ENCODE data around the gene ECI1. TPM values are rescaled to one million over a fixed set of nuclear protein-coding genes. Genes with fewer than 3 reads are reported as not detected.

Gene ECI1
- total and polyA plus RNA-seq, 2 experiments from 2014 or later = 118 to 143 TPM

GRCh38 chr16:2212362-2213324, 38.7 kb downstream of the ECI1 start:
- Histone ChIP-seq H3K79me2 (replicated peaks; ENCODE audit: insufficient read depth) (peaks cover 19% of the 10 kb centered on the region), H3F3A (replicated peaks; ENCODE audit: low read depth) (peaks cover 37% of the 10 kb centered on the region; the same call in 1 of the 2 replicates), H4K20me1 (replicated peaks; ENCODE audit: insufficient read depth) (peaks cover 18% of the 10 kb centered on the region), H3K27me3 (ENCODE audit: insufficient read depth) (no peaks in the 10 kb centered on the region), H2AFZ (no peak overlapping the region), H3K4me3 (peak overlapping the region; percentile 54), H3K4me1 (ENCODE audit: insufficient read depth) (peaks cover 10% of the 10 kb centered on the region; the same call in 1 of the 2 replicates), H3K9me2 (ENCODE audit: insufficient read depth) (no peaks in the 10 kb centered on the region), H3K4me2 (peak overlapping the region; percentile 84), H3K27ac (ENCODE audit: low read depth) (no peak overlapping the region), H3K36me3 (ENCODE audit: insufficient read depth) (0 out of 2 replicates have a peak, but pooled peaks cover 5% of the 10 kb centered on the region)
- peaks cover 19% of the 10 kb centered on the region for H3K4me1 Mint-ChIP-seq
- peaks cover 27% of the 10 kb centered on the region for H3K36me3 Mint-ChIP-seq (ENCODE audit: low read depth)
- no peaks in the 10 kb centered on the region; the same call in 2 of the 3 replicates for H3K9me3 Mint-ChIP-seq
- TF ChIP-seq ZNF331 (CRISPR knock-in tag; IDR thresholded peaks at IDR 0.05; ENCODE audit: low read depth) (no peak), REST (IDR thresholded peaks at IDR 0.05; ENCODE audit: unreplicated experiment) (no peak), EZH2 (IDR thresholded peaks at IDR 0.05; ENCODE audit: low read depth, unreplicated experiment) (no peak)
- no peak for DNase-seq (ENCODE audit: low spot score)
- H3K27me3 Mint-ChIP-seq (ENCODE audit: insufficient read depth, low read depth, poor library complexity) = peaks cover 17% of the 10 kb centered on the region
- H3K27ac Mint-ChIP-seq = peak overlapping the region; percentile 70; the same call in 1 of the 2 replicates
- no peak for ATAC-seq
- peak overlapping the region; percentile 82 for H3K4me3 Mint-ChIP-seq

- Mint-ChIP-seq H3K27me3 (ENCODE audit: insufficient read depth, low read depth, poor library complexity) (peaks cover 20% of the 10 kb centered on the region), H3K4me3 (peak overlapping the region; percentile 52), H3K27ac (peak overlapping the region; percentile 77), H3K36me3 (ENCODE audit: low read depth) (peaks cover 31% of the 10 kb centered on the region), H3K4me1 (peaks cover 23% of the 10 kb centered on the region), H3K9me3 (no peaks in the 10 kb centered on the region; the same call in 2 of the 3 replicates)
- TF ChIP-seq POLR2AphosphoS5 (IDR thresholded peaks at IDR 0.05; ENCODE audit: low read depth) = peak; percentile 54; the same call in 1 of the 2 replicates
- TF ChIP-seq CTCF (conservative IDR thresholded peaks at IDR 0.05; ENCODE audit: low read depth in 2 of 2) = no peak
- TF ChIP-seq JUNB (IDR thresholded peaks at IDR 0.05; ENCODE audit: unreplicated experiment) = no peak
- Histone ChIP-seq H4K20me1 (replicated peaks; ENCODE audit: insufficient read depth) (peaks cover 18% of the 10 kb centered on the region), H3K9me2 (ENCODE audit: insufficient read depth) (no peaks in the 10 kb centered on the region), H3K4me2 (no peak overlapping the region), H3K4me3 (no peak overlapping the region), H3K36me3 (ENCODE audit: insufficient read depth) (0 out of 2 replicates have a peak, but pooled peaks cover 5% of the 10 kb centered on the region), H2AFZ (no peak overlapping the region), H3K27me3 (ENCODE audit: insufficient read depth) (no peaks in the 10 kb centered on the region), H3F3A (replicated peaks; ENCODE audit: low read depth) (peaks cover 36% of the 10 kb centered on the region; the same call in 1 of the 2 replicates), H3K27ac (ENCODE audit: low read depth) (no peak overlapping the region), H3K79me2 (replicated peaks; ENCODE audit: insufficient read depth) (peaks cover 19% of the 10 kb centered on the region), H3K4me1 (ENCODE audit: insufficient read depth) (peaks cover 10% of the 10 kb centered on the region; the same call in 1 of the 2 replicates)
- ATAC-seq = no peak
- DNase-seq (ENCODE audit: low spot score) = no peak
These were observed 39.5 kb downstream of the ECI1 start for GRCh38 chr16:2211923-2212347.

Data from GM23338 (cell line).